B cell (primary cell): Measurements from ENCODE around the gene PGBD5.

ENCODE experiments used
- EZH2 ChIP-seq: IDR thresholded peaks from 2 replicates; pipeline ENCODE4 v1.6.1; 2012; ENCODE audit warnings: borderline replicate concordance, low read depth, mild to moderate bottlenecking, moderate library complexity, low read length; ENCODE audit not compliant: insufficient read depth, poor library complexity, severe bottlenecking
- TF ChIP-seq, protein P1 (sequence below): fragments of 200-600 bp; IDR thresholded peaks from one replicate; pipeline ENCODE4 v1.8.0; 2022; ENCODE audit warnings: antibody characterized with exemption, mild to moderate bottlenecking

DNA sequence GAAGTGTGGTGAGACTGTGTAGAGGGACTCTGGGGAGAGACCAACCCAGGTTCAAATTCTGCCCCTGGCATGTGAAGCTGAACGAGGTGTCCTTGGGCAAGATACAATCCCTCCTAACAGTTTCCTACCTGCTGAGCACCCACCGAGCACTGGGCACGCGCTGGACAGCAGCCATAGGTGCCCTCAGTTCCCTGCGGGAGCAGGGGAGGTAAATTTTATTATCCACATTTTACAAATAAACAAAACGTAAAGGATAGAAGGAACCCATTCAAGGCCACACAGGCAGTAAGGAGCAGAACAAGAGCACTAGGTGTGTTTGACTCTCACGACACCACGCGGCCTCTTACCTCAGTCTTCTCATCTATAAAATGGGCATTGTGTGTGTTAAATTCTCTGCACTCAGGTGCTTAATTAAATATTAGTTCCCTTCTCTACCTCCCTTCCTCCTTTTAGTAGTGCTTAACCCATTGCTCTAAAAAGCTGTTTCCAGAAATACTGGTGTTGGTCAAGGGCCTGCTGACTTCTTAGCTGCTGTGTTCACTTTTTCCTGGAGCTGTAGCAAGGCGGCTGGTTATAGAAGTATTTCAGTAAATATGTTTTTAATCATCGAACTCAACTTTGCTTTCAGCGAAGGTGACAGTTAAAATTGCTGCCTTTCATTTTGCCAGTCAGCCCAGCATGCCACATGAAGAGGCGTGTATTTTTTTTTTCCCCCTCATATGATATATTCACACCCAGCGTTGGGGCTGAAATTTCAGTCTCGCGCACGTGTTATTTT, 41.6 kb downstream of the PGBD5 start:
- TF ChIP-seq, protein P1, sequence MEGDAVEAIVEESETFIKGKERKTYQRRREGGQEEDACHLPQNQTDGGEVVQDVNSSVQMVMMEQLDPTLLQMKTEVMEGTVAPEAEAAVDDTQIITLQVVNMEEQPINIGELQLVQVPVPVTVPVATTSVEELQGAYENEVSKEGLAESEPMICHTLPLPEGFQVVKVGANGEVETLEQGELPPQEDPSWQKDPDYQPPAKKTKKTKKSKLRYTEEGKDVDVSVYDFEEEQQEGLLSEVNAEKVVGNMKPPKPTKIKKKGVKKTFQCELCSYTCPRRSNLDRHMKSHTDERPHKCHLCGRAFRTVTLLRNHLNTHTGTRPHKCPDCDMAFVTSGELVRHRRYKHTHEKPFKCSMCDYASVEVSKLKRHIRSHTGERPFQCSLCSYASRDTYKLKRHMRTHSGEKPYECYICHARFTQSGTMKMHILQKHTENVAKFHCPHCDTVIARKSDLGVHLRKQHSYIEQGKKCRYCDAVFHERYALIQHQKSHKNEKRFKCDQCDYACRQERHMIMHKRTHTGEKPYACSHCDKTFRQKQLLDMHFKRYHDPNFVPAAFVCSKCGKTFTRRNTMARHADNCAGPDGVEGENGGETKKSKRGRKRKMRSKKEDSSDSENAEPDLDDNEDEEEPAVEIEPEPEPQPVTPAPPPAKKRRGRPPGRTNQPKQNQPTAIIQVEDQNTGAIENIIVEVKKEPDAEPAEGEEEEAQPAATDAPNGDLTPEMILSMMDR = no peak
- TF ChIP-seq EZH2 = no peak
